ENCODE results near the gene PTPN23. TPM values are rescaled to one million over a fixed set of nuclear protein-coding genes. Genes with fewer than 3 reads are reported as not detected.

Gene PTPN23
- total RNA-seq, 4 donors from 2014 or later, result 30.8 to 277 (median 90.7) TPM

- Histone ChIP-seq H3K9me3 (no peaks in the 10 kb centered on the region), H3K4me3 (no peak overlapping the region), H3K36me3 (peaks cover 3 to 90% (median 12%) of the 10 kb centered on the region in 3 donors), H3K4me1 (peaks cover 0 to 20% (median 11%) of the 10 kb centered on the region in 4 donors), H3K27ac (peak overlapping the region in 3 of 4 donors; percentile 80 to 88 (median 82)), H3K27me3 (no peaks in the 10 kb centered on the region)
- TF ChIP-seq POLR2A (IDR thresholded peaks at IDR 0.05) (no peak), CTCF (IDR thresholded peaks at IDR 0.05) (no peak), EP300 (IDR thresholded peaks at IDR 0.05) (no peak)
- no peak for DNase-seq (ENCODE audit: low spot score in 2 of 2)
- WGBS, 2 donors, result 67 to 90% methylated on average over 9 to 13 of the region's 13 CpGs
Measured at GRCh38 chr3:47421741-47422649, 41.2 kb downstream of the PTPN23 start.

DNA sequence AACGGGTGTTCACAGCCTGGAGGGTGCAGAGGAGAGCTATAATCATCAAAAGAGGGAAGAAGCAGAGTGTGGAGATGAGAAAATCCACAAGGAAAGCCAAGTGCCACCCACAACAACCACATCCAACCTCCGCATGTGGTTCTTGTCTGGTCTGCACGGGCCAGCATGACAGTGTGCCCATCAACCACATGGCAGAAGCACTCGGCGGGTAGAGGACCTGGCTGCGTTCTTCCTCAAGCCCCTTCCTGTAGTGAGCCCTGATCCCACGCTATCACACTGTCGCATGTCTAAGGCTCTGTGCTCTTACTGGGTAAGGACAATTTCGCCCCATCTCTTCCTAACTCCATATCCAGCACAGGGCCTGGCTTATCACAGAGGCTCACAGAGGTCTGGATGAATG is 41.9 kb downstream of the PTPN23 start:
- H3K36me3 ChIP-seq, result peaks cover 3 to 90% (median 8%) of the 10 kb centered on the region in 3 donors
- TF ChIP-seq CTCF (IDR thresholded peaks at IDR 0.05) (no peak), EP300 (IDR thresholded peaks at IDR 0.05) (no peak), POLR2A (IDR thresholded peaks at IDR 0.05) (no peak)

DNA sequence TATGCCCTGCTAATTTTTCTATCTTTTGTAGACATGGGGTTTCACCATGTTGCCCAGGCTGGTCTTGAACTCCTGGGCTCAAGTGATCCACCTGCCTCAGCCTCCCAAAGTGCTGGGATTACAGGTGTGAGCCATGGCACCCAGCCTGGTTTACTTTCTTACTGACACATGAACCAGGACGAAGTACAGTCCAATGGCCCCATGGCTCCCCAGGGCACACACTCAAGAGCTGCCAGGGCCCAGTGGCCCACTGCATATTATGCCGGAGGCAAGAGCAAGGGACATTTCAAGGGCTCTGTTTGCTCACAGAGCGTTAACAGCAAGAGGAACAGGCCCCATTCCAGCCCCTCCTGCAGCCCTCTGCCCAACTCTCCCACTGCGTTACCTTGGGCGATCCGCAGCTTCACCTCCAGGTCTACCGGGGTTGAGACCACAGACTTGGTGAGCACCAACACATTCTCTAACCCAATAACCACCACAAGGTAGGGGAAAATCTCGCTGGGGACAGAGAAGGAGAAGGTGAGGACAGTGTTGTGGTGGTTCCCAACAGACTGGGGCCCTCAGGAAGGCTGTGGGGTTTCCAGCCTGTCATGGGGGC is 42.8 kb downstream of the PTPN23 start:
- peaks cover 3 to 92% (median 8%) of the 10 kb centered on the region in 3 donors for H3K36me3 ChIP-seq
- no peaks in the 10 kb centered on the region for H3K27me3 ChIP-seq
- WGBS, 2 donors, result 94 to 96% methylated on average over 8 of the region's 8 CpGs
- no peak for TF ChIP-seq CTCF (IDR thresholded peaks at IDR 0.05)
- no peak for TF ChIP-seq EP300 (IDR thresholded peaks at IDR 0.05)
- TF ChIP-seq POLR2A (IDR thresholded peaks at IDR 0.05), result no peak
- no peak overlapping the region for H3K4me3 ChIP-seq
- H3K27ac ChIP-seq, result no peak overlapping the region
- no peak for DNase-seq (ENCODE audit: low spot score in 2 of 2)
- H3K9me3 ChIP-seq, result no peaks in the 10 kb centered on the region
- peaks cover 0 to 20% (median 11%) of the 10 kb centered on the region in 4 donors for H3K4me1 ChIP-seq

More for the DNA sequence above, 41.9 kb downstream of the PTPN23 start:
- H3K4me3 ChIP-seq, result no peak overlapping the region
- H3K27me3 ChIP-seq, result no peaks in the 10 kb centered on the region
- H3K9me3 ChIP-seq, result no peaks in the 10 kb centered on the region
- WGBS, 2 donors, result 91 to 93% methylated on average over 9 of the region's 9 CpGs
- no peak overlapping the region for H3K27ac ChIP-seq
- DNase-seq (ENCODE audit: low spot score in 2 of 2), result no peak
- peaks cover 0 to 20% (median 11%) of the 10 kb centered on the region in 4 donors for H3K4me1 ChIP-seq

DNA sequence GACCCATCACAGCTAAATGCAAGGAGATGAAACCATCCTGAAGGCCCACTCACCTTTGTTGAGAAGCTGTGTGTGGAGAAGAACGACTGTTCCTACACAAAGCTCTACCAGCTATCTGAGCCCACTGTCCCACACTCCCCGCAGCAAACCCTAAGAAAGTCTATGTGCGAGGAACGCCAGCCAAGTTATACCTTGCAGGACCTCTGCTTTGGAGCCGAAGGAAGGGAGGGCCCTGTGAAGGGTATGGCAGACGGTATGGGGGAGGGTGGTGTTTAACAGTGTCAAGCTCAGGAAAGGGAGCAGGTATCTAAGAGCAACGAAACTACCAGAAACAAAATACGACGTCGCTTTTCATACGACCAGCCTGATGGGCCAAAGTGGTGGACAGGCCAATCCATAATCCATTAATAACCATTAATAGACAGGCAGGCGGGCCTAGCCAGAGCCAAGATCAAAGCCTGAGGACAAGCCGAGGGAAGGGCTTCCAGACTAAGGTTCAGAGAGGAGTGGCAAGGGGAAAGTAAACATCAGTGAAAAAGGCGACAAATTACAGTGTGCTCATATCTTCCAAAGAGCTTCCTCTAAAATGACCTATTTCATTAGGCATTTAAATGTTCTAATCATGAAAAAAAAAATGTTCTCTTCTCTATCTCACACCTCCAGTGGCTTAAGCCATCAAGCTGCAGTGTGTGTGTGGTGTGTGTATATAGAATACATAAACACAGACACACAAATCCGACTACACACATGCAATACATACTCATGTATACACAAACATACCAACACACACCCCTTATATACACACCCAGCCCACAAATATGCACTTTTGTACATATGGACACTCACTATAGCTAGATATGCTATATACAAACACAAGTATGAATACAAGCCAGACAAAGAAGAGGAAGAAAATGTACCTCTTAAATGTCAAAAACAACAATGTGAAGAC is 43.9 kb downstream of the PTPN23 start:
- Histone ChIP-seq H3K27ac (no peak overlapping the region), H3K27me3 (no peaks in the 10 kb centered on the region), H3K4me3 (no peak overlapping the region), H3K4me1 (peaks cover 0 to 20% (median 11%) of the 10 kb centered on the region in 4 donors), H3K9me3 (no peaks in the 10 kb centered on the region), H3K36me3 (peaks cover 0 to 86% (median 4%) of the 10 kb centered on the region in 3 donors)
- 90 to 93% methylated on average over 15 of the region's 15 CpGs for WGBS, 2 donors
- no peak for DNase-seq (ENCODE audit: low spot score in 2 of 2)
- TF ChIP-seq POLR2A (IDR thresholded peaks at IDR 0.05) (no peak), EP300 (IDR thresholded peaks at IDR 0.05) (no peak), CTCF (IDR thresholded peaks at IDR 0.05) (no peak)

All from tibial nerve (tissue), 4 donors.